HG03095 (cell line): ENCODE data around the gene GPHB5.
"Not testable (repeated sequence)": the region's sequence is repeated elsewhere in the genome, so short reads cannot be mapped to it uniquely, and the experiment has no call there.

Experiments
- ATAC-seq: cut with Tn5 transposase; IDR thresholded peaks from one replicate; pipeline ENCODE4 v1.9.1; 2021; ENCODE audit warnings: moderate library complexity; ENCODE audit not compliant: unreplicated experiment

GPHB5 gene, protein sequence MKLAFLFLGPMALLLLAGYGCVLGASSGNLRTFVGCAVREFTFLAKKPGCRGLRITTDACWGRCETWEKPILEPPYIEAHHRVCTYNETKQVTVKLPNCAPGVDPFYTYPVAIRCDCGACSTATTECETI

DNA sequence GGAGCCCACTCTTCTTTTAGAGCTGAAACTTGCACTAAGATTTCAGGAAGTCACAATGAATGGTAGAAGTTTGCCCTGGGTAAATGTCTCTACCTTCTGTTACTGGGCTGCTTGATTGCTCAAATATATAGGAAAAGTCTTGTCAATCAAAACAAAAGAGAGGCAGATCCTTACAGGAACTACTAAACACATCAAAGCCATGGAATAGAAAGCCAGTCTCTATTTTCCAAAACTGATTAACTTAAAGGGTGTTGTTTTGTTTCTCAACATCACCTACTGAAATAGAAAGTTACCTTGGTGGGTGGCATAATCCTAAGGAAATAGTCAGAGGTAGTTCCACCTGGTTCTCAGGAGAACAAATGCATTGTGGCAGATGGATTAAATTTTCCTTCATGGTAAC is at the start of gene GPHB5:
TSS of gene GPHB5 (minus strand) at position 101 of the 400 bp plus-strand sequence. CDS start 1,086 bp downstream, outside the sequence.
- ATAC-seq: no peak

DNA sequence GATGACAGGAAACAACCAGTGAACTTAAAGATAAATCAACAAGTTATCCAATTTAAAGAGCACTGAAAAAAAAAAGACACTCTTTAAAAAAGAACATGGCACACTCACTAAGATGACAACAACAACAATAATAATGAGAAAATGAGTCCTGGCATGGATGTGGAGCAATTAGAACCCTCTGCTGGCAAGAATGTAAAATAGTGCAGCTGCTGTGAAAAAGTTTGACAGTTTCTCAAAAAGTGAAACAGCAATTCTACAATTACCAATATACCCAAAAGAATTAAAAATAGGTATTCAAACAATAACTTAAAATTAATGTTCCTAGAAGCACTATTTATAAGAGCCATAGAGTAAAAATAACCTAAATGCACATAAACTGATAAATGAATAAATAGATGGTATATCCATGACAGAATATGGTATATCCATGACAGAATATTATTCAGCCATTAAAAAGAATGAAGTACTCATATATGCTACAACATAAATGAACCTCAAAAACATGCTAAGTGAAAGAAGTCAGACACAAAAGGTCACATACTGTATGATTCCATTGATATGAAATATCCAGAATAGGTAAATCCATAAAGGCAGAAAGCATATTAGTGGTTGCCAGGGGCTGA is 49.1 kb upstream of the GPHB5 start:
- ATAC-seq: no peak

DNA sequence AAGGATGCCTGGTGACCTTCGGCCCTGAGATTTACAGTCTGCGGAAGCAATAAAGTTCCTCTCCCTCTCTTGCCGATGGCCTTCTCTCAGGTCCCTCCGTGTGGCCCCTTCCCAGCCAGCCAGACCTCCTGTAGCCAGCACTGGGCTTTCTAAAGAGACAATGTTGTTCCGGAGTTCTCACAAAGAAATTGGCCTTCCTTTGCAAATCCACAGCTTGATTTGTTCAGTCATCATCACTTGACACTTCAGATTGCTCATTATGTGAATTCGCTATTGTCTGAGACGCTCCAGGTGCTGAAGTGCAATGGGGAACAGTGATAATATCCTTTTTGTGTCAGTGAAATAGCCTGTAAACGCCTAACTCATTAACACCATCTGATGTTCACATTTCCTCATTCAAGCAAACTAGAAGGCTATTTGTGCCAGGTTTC is 43.7 kb upstream of the GPHB5 start:
- ATAC-seq: no peak

DNA sequence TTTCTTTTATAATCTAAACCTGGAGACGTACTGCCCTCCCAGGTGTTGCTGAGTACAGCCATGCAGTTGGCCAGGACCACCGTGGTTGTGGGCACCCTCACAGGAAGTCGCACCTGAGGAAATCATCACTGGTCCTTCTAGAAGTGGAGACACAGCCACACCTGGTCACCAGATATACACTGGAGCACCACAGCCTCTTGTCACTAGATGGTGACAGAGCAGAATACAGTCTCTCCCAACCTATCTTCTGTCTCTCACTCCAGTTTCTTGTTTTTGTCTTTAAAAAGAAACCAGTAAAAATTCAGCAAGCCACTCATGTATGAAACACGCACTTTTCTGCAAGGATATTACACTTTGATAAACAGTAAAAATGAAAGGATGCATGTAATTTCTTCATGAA is 43.1 kb upstream of the GPHB5 start:
- no peak for ATAC-seq

DNA sequence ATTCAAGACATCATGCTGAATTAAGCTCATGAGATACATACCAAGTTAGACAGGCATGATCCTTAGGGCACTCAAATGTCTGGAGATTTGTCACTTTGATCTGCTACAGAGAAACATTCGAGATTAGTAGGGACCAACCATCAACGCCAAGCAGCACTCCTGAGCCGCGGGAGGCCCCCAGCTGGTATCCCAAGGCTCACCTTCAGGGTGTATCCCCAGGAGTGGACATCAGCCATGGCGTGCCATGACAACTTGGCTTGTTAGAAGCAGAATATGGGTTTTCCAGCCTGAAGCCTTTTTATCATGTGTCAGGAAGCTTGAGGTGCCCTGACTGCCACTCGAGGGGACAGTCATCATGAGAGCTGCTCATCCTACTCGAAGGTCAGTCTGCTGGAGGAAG is 39.1 kb upstream of the GPHB5 start:
- ATAC-seq: no peak

DNA sequence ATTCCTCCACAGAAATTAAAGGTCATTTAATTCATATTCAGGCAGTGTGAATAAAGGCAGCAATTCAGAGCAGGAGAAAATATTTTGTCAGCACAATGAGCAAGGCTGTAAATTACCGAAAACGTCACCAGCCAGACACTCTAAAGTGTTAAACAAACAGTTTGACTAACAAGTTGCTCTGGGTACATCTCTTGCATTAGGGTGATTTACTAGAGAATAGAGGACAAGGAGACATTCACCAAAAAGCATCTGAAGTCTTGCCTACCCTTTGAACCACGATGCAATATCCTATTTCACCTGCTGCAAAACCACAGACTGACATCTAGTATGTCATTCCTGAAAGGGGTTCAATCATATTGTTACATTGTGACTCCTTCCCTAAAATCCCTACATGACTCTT is 27.1 kb upstream of the GPHB5 start:
- no peak for ATAC-seq

DNA sequence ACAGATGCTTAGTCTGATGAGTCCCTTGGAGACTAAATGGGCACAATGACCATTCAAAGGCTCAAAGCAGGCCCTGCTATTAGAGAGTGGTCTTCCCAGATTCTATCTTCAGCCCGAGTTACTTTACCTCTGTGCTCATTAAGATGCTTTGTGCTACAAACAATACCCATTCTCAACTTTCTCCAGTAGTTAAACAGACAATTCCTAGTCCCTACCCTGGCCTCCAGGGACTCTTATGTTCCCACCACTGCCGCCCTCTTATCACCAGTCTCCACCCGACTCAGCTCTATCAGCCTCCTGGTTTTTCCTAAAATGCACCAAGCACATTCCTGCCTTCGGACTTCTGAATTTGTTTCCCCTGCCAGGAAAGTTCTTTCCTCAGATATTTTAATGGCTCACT is 25.6 kb upstream of the GPHB5 start:
- no peak for ATAC-seq

DNA sequence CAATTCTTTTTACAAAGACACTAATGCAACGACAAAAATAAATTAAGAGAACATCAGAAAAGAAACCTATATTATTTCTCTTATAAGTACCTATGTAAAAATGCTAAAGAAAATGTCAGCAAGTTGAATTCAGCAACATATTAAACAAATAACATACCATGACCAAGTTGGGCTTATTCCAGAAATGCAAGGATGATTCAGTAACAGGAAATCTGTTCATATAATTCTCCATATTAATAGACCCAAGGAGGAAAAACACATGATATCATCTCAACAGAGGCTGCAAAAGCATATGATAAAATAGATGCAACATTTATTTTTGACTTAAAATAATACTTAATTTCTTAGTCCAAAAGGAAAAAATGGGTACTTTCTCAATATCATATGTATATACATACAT is 25.1 kb upstream of the GPHB5 start:
- no peak for ATAC-seq

DNA sequence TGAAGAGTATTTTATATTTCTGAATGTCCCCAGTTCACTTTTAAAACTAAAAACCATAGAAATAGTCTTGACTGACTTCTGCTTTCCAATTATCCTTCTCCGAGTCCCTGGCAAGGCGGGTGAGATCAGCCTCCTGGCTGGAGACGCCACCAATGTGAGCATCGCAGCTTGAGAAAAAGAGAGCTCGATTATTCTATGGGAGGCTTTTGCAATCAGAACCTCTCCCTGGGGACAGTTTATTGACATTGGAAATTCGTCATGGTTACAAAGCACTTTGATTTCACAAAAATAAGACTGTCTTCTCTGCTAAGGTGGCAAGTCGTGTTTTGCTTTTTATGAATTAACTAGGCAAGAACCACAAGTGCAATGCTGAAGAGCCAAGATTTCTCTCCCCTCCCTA is 23.6 kb upstream of the GPHB5 start:
- no peak for ATAC-seq

DNA sequence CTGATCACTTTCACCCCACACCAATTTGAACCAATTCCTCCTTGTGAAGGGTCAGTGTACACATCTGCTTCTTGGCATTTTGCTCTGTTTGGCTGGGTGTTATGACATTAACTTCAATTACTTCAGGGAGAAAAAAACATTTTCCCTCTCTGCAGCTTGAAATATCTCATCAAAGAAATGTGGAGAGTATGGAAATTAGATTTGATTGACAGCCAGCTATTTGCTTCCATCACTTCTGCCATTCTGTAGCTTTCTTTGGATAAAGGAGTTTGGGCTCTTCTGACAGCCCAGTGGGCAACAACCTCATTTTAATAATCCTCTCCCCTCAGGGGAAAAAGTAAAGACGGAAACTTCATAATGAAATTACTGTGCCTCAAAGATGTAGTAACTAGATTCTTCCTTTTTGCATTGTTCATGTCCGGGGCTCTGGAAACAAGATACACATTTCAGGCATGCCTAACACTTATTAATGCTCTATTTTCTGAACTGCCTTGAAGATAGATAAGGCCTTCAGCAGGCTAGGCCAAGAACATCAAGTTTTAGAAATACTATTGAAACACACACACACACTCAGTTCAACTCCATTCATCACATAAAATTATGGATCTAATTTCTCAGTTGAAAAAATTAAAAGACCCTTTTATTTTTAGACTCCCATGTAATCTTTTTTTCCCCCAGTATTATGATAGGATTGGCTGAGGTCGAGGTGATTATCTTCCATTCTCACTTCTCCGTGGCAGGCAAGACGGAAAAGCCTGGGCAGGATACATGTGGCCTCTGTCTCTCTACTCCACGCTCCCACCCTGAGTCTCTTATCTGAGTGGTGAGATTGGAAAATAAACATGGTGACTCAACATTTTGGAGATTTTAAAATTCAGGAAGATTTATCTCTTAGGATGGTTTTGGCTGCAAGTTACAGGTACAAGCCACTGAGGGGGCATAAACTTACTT is 10.3 kb upstream of the GPHB5 start:
- ATAC-seq: no peak

DNA sequence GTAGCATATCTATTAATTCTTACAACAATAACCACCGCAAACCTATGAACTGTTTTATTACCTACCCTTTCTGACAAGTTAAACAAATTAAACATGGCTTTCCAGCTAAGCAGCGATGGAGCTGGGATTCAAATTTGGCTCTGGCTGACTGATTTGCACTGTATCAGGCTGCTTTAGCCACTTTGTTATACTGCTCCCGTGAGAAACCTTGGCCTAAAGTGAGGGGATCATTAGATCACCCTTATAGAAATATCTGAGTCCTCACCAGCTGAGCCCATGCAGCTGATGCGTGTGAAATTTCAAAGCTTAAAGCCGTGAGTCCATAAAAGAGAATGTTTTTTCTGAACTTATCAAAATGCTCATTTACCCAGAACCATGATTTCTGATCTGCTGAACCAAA is 8.1 kb upstream of the GPHB5 start:
- ATAC-seq: no peak

DNA sequence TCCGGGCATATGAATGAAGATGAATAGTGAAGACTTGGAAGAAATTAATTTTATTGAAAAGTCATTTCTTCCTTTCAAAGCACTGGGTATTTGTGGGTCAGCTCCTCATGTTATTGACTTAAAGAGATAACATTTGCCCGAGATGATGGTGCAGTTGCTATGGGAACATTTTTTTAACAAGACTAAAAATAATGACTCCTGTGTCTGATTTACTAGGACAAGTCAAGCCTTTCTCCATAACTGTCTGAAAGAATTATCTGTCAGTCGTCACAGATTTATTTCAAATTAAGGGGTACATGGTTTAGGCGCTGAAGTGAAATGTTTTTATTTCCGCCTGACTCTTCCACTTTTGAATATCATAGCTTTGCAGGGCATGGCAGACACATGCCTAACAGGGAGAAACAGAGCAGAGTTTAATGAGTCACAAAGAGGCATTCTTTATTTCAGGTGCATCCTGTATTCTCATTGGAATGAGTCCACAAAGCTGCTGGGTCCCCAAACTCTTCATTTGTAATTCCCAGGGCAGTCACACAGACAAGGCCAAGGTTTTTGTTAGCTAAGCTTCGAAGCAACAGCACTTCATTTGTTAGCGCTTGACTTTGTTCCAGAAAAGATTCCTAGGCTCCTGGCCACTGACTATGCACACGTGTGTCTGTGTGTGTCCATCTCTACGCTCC is 4.3 kb upstream of the GPHB5 start:
- ATAC-seq: no peak

DNA sequence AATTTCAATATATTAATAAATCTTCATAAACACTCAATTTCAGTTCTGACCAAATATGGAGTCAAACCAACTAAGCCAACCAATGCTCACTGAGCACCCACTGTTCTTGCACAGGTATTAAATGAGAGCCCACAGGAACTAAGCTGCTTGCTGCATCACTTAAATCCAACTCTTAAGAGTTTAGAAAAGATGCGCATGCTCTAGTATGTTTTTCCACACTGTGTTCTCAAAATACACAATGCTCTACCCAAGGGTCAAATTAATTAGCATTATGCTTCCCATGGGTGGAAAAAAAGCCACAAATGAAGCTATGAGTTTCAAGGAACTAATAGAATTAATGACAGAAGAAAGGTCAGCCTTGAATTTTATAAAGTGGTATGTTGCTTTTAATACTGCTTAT is 3.7 kb upstream of the GPHB5 start:
- no peak for ATAC-seq

DNA sequence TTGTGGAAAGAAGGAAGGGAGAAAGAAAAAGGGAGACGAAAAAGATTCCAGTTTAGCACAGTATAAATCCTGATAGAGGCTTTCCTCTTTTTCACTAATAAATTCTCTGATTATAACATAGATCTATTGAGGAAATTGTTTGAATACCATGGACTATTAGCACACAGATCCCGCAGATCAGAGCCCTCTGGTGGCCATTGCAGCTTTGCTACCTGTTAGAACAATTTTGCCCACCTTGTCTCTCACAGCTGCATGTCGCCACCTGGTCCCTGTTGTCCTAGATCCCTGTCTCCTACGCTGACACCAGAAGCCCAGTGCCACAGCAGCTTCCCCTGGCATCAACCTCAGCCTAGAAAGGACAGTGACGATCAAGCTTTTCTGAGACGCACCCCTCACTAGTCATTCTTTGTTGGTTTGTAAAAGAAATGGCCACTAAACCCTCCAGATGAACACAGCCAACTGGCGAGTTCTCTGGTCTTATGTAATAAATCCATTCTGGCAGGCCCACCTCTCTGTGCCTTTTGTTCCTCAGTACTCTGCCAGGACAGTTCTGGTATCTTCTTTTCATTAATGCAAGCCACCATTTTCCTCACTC is 9.9 kb downstream of the GPHB5 start:
- no peak for ATAC-seq

DNA sequence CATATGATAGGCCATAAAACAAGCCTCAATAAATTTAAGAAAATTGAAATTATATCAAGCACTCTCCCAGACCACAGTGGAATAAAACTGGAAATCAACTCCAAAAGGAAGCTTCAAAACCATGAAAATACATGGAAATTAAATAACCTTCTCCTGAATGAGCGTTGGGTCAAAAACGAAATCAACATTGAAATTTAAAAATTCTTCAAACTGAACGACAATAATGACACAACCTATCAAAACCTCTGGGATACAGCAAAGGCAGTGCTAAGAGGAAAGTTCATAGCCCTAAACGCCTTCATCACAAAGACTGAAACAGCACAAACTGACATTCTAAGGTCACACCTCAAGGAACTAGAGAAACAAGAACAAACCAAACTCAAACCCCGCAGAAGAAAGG is 14.3 kb downstream of the GPHB5 start:
- not testable (repeated sequence) for ATAC-seq

DNA sequence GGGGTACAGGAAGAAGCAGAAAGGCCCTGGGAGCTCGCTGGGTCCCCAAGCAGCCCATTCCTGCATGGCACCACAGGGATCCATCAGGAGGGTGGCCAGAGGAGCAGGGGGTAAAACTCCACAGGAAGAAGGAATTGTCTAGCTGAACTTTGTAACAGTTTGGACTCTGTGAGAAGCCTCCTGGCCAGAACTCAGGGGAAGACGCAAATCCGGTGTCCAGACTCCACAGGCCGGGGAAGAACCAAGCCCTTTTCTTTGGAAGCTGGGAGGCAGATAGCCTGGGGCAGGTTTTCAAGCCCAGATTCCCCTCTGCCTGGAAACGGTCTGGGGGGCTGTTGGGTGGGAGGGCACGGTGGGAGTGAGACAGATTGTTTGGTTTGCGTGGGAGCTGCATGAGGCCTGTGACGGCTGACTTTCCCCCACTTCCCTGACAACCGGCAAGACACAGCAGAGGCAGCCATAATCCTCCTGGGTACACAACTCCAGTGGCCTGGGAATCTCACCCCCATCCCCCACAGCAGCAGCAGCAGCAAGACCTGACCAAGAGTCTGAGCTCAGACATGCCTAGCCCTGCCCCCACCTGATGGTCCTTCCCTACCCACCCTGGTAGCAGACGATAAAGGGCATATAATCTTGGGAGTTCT is 16.7 kb downstream of the GPHB5 start:
- ATAC-seq: no peak

DNA sequence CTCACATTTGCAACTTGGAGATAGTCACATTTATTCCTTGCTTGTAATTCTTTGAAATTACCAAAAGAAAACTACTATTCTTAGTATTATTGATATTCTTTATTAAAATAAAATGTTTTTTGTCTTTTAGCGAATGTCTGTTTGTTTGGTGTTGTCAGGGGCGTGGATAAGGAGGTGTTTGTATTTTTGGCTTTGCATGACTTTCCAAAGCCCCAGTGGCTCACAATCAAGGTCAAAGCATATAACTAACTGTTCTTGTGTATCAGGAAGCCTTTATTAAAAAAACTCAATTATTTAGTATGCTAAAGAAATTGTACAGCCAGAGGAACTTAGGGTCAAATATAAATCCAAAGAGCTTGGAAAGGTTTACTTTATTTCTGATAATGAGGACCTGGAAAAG is 17.9 kb downstream of the GPHB5 start:
- ATAC-seq: no peak

DNA sequence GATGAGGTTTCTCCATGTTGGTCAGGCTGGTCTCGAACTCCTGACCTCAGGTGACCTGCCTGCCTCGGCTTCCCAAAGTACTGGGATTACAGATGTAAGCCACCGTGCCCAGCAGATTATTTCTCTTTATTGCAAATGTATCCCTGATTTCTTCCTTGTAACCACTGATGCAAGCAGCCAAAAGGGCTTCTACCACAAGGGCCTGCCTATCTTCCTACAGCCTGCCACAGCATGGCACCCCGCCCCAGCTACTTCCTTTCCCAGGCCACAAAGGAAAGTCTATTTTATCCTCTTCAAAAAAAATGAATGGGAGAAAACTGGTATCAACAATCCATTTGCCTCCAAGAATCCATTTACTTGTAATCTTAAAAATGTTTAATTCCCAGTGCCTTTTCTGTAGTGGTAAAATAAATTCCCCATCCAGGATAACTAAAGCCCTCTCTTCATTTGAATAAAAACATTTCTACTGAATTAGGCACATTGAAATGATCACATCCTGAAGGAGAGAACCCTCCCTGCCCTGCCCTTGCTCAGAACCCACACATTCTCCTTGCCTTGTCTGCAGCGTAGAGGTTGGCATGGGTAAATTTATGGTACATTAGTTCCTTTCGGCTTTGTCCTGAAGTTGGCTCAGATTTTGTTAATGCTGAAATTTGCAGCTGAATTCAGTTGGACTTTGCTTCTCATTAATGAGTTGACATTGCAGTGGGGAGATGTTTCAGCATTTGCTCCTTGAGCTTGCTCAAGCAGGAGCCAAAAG is 19.2 kb downstream of the GPHB5 start:
- no peak for ATAC-seq

DNA sequence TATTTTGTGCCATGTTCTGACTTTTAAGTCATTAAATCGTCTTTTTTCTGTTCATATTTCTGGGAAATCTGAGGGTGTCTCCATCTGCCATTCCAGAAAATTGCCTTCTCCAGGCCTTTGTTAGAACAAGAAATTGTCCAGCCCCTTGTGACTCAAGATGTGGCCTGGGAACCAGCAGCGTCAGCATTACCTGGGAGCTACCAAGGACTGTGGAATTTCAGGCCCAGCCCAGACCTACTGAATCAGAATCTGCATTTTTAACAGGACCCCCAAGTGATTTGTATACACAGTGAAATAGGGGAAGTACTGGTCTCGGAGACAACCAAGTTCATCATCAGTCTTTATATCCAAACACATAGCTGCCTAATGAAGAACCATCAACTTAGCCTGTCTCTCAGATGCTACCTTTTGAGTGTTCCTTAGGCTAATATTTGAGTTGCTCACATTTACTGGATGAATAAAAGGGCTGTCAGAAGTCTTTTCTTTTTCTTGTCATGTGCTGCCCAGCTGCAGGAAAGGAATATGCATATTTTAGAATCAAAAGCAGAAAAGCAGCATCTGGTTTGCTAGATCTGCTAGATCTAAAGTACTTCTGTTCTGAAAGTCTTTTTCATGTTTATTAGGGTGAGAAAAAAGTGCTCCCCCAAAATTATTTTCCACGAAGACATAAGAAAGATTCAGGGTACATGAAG is 21.2 kb downstream of the GPHB5 start:
- no peak for ATAC-seq
